T-helper 2 cell (primary cell): ENCODE measurements around the gene CPNE4.
A peak's percentile ranks its signal among the peaks of the same experiment; 100 is the strongest.

Source experiments
- DNase-seq, 5 experiments: peaks; one replicate each; pipeline versions ENCODE4 v3.0.0 to v3.0.0-alpha.2; 2012 to 2022

CPNE4 gene

GRCh38 chr3:131518680-131519079 lies 516.1 kb downstream of the CPNE4 start:
- no peak for DNase-seq

GRCh38 chr3:131505421-131505820 lies 529.4 kb downstream of the CPNE4 start:
- DNase-seq: no peak

GRCh38 chr3:131503320-131503635 lies 531.5 kb downstream of the CPNE4 start:
- no peak for DNase-seq

DNA sequence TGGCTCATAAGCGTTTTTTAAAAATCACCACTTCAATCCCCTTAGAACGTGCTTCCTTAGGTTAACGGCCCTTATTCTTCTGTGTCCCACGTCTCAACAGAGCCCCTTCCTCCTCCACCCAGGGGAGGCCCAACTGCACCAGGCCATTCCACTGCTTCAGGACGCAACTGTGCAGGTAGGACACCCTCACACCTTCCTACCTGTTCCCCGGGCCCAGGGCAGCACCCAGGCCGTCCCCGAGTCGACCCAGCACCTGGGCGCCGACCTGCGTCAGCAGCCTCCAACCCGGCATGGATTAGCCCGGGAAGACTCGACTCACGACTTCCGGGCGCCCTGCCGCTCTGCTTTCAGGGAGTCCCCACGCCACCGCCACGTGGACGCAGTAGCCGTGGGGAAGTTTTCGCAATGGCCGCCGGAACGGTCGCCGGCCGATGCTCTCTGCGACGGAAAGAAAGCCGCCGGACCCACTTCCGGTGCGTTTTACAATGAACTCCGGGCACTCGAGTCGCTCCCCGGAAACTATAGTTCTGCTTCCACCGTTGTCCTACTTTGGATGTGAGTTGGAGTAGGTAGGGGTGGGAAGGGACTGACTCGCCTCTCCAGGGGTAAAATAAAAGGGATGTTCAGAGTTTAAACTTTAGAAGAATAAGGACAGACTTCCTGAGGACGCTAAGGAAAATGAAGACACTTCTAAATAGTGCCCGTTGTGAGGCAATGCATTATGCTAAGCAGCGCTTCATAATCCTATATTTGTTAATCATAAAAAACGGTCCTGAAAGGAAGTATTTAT lies 532.1 kb downstream of the CPNE4 start, which contains the start of gene MRPL3:
MRPL3 (minus strand) TSS at position 442 of the 790 bp plus-strand sequence; CDS start at position 292, 150 bp downstream.
- peak; percentile 52 to 92 (median 75) for DNase-seq

GRCh38 chr3:131501949-131502348 lies 532.9 kb downstream of the CPNE4 start:
- DNase-seq: no peak

DNA sequence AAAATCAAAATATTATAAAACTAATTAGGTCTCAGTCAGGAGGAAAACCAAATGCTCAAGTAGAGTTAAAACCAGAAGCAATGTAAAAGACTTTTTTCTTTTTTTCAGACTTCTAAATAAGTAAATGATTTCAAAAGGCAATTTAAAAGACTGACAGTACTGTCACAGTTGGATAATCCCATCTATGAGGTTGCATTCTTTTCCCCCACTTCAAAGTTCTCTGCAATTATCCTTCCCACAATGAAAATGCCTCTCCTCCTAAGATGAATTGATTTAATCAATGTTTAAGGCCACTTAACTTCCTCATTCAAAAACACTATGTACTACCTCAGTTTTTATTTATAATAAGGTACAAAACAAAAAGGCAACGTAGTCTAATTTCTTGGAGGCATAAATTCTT lies 540.1 kb downstream of the CPNE4 start:
- no peak for DNase-seq

DNA sequence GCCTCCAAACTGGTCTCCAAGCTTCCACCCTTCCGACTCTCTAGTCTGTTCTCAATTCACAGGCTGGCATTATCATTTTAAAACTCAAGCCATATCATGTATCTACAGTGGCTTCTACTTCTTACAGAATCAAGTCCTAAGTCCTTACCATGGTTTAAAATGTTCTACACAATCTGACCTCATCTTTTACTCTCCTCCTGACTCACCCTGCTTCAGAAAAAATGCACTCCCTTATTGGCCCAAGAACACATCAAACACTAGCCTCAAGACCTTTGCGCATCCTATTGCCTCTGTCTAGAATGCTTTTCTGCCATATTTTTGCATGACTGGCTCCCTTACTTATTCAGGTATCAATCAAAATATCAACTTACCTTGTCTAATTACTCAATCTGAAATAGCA lies 543.0 kb downstream of the CPNE4 start:
- DNase-seq: peak in 1 of 5 experiments; percentile 66

DNA sequence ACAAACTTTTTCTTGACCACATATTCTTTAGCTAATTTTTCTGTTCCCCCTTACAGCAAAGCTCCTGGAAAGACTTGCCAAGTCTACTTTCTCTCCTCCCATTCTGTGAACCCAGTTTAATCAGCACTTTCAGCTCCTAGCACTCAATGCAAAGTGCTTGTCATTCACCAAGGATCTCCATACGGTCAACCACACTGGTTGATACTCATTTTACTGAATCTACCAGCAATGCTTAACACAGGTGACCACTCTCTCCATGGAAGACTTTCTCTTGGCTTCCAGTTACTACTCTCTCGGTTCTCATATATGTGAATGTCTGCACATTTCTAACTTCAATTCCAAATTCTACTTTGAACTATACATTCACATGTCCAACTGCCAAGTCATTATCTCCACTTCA lies 543.7 kb downstream of the CPNE4 start:
- DNase-seq: peak in 1 of 5 experiments; percentile 38

- peak in 2 of 5 experiments; percentile 10 to 85 for DNase-seq
Measured at GRCh38 chr3:131486545-131486944, 548.3 kb downstream of the CPNE4 start.

GRCh38 chr3:131485119-131485518 lies 549.7 kb downstream of the CPNE4 start:
- DNase-seq: no peak

DNA sequence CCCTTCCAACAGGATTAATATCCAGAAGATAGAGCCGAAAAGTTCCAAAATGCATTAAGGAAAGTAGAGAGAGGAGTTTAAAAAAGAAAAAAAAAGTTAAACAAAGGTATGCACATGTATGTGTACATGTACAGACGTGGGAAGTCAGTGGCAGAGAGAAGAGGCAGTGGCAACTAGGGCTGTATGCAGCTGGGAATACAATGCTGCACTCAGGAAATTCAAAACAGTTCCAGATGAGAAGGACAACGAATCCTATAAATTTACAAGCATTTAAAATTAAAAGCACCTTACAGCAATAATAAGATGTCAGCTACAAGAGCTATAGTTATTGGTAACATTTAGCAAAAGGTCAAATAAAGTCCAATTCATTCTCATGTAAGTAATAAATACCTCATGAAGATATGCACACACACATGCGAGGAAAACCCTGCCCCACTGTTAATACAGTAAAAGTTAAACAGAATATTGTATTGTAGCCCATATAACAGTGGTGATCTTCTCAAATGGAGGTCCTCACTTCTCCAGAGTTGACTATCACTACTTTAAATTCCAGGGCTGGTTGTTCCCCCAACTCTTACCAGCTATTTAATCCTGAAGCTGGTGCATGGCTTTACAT lies 550.2 kb downstream of the CPNE4 start:
- DNase-seq: no peak
